GM18873 (cell line): ENCODE results near the gene NNAT.
"Not testable (repeated sequence)": the region's sequence is repeated elsewhere in the genome, so short reads cannot be mapped to it uniquely, and the experiment has no call there.

ENCODE experiments used
- ATAC-seq: cut with Tn5 transposase; IDR thresholded peaks from one replicate; pipeline ENCODE4 v1.9.1; 2021; ENCODE audit warnings: mild to moderate bottlenecking, moderate library complexity, moderate number of reproducible peaks; ENCODE audit not compliant: unreplicated experiment, low FRiP score

Gene NNAT

GRCh38 chr20:37521061-37521771 is at the start of gene NNAT:
NNAT (plus strand) TSS chr20:37521250; CDS start chr20:37521332, 82 bp downstream.
- no peak for ATAC-seq

- ATAC-seq, result no peak
Measured at GRCh38 chr20:37471741-37472235, 49.3 kb upstream of the NNAT start.

- not testable (repeated sequence) for ATAC-seq
Measured at GRCh38 chr20:37472435-37472834, 48.6 kb upstream of the NNAT start.

DNA sequence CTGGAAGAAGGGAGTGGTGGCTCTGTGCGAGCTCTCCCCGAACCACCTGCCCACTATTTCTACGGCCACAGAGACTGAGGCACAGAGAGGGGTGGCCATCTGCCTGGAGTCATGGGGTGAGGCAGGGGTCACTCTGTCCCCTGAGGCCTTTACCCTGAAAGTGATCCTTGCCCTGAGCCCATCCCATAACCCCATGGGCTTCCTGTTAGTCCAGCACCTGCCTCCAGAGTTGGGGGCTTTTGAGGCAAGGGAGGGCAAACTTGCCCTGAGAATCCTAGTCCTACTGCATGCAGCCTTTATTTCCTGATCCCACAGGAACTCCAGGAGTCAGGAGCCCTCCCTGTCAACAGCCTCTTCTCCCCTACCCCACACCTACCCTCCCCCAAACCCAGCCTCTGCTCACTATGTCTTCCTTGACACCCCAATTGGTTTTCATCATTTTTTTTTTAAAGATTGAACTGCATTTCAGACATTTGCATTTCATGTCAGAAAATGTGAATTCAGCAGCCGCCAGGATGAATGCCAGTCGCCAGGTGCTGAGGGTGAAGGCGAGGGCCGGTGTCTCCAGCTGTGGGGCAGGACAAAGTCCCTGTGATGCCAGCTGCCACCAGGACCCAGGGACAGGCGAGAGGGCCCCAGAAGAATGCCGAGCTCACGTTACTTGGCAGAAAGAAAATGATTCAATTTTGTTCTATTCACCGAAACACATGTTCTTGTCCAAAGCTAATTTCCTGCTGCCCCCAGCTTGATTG is 47.6 kb upstream of the NNAT start:
- ATAC-seq, result no peak

DNA sequence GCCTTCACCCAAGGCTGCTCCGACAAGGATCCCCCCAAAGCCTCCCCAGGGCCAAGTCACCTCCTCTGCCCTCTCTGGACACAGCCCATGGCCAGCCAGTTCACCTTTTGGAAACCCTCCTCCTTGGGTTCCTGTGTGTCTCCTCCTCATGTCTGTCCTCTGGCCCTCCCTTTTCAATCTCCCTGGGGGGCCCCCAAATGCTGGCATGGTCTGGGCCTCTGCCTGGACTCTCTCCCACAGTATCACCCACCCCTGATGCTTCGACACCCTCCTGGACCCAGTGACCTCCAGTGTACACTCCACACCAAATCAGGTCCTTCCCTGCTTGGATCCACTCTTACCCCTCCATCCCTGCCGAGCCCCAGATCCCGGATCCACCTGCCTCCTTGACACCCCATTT is 46.7 kb upstream of the NNAT start:
- ATAC-seq, result no peak

GRCh38 chr20:37475252-37475651 is 45.8 kb upstream of the NNAT start:
- no peak for ATAC-seq

DNA sequence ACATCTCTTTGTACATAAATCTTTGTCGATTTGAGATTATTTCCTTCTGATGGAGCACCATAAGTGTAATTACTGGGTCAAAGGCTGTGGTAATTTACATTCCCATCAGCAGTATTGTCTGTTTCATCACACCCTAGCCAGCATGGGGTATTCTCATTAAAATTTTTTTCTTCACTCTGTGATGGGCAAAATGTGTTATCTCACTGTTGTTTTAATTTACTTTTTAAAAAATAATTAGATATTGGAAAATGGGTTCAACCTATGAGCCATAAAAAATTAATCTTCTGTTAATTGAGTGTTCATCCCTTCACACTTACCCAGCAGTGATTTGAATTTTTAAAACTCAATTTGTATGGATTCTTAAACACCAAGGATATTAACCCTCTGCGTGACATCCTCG is 44.0 kb upstream of the NNAT start:
- no peak for ATAC-seq

DNA sequence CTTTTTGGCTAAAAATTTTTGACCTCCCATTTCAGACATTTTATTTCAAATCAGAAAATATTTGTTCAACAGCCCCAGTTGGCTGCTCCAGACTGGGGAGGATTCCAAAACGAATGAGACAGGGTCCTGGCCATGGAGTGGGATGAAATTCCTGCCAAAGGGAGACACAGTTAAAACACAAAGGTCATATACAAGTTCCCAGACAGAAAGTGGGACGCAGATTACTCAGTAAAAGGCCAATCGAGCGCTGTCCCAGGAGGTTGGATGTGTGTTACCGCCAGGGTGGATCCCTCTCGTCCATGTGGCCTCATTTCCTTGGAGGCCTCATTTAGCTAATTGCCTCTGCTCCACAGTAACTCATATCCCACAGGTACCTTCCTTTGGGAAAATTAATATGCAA is 41.8 kb upstream of the NNAT start:
- no peak for ATAC-seq

DNA sequence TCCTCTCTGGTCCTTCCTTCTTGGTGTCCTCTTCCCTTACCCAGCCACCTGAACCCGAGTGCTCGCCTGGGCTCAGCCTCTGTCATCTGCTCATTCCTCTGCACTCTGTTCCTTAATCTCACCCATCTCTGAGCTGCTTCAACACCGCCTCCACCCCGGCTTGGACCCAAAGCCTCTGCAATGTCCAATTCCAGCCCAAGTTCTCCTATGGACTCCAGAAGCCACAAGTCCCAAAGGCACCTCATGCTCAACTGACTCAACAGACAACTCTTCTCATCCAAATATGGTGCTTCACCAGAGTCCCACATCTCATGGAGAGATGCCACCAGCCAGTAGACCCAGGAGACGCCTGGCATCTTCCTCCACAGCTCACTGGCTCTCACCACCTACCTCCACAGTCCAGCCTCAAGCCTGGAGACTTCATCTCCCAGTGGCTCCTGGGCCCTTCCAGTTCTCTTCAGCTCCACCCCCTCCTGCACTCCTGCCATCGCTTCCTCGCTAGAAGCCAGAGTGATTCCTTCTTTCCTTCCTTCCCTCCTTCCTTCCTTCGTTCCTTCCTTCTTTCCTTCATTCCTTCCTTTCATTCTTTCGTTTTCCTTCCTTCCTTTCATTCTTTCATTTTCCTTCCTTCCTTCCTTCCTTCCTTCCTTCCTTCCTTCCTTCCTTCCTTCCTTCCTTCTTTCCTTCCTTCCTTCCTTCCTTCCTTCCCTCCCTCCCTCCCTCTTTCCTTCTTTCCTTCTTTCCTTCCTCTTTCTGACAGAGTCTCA is 40.9 kb upstream of the NNAT start:
- ATAC-seq, result no peak

GRCh38 chr20:37480919-37481318 is 40.1 kb upstream of the NNAT start:
- no peak for ATAC-seq

- no peak for ATAC-seq
Measured at GRCh38 chr20:37481610-37482009, 39.4 kb upstream of the NNAT start.

- ATAC-seq, result no peak
Measured at GRCh38 chr20:37484331-37484730, 36.7 kb upstream of the NNAT start.

- not testable (repeated sequence) for ATAC-seq
Measured at GRCh38 chr20:37486209-37486608, 34.8 kb upstream of the NNAT start.

- no peak for ATAC-seq
Measured at GRCh38 chr20:37490663-37491350, 30.2 kb upstream of the NNAT start.

GRCh38 chr20:37492096-37492625 is 28.9 kb upstream of the NNAT start:
- no peak for ATAC-seq

GRCh38 chr20:37492945-37493344 is 28.1 kb upstream of the NNAT start:
- ATAC-seq, result no peak

DNA sequence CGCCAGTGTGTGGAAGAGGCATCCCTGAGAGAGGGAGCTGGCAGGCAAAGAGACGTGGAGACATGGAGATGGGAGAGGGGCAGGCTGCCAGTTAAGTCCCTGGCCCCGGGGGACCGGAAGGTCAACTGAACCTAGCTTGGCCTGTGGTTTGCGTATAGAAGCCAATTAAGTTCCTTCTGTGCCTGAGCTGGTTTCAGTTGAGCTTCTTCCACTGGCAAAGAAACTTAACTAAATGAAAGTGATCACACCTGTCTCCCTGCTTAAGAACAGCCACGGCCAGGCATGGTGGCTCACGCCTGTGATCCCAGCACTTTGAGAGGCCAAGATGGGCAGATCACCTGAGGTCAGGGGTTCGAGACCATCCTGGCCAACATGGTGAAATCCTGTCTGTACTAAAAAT is 26.7 kb upstream of the NNAT start:
- no peak for ATAC-seq

DNA sequence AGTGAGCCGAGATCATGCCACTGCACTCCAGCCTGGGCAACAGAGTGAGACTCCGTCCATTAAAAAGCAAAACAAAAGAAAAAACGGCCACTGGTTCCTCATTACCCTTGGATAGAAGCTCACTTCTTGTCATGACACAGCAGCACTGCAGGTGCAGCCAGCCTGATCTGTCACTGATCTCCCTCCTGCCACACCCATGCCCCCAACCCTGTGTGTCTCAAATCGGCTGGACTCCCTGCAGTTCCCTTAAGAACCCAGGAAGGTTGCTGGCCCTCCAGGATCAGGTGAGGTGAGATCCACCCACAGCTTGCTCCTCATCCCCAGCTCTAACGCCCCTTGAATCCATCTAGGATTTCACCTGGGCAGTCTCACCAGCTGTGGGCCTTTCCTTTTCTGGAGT is 26.3 kb upstream of the NNAT start:
- no peak for ATAC-seq

DNA sequence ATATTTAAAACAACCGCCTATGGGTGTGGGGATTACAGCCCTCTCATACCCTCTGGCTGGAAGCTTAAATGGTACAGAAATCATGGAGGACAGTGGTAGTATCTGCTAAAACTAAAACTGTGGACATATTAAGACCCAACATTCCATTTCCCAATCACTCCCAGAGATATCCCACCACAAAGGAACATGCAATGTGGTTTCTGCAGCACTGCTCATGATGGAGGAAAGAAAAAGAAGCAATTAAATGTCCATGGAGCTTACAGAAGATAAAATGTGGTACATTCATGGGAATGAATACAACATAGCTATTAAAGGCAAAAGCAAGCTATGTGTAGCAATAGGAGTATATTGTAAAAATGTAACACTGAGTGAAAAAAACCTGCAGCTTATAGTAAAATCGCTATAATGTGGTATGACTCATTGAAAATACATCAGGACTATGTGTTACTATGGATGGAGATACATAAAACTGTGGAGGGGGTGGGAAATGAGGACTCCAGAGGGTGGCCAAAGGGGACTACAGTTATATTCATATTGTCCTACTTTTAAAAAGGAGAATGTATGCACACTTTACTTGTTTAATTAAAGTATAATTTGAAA is 22.9 kb upstream of the NNAT start:
- ATAC-seq, result no peak

DNA sequence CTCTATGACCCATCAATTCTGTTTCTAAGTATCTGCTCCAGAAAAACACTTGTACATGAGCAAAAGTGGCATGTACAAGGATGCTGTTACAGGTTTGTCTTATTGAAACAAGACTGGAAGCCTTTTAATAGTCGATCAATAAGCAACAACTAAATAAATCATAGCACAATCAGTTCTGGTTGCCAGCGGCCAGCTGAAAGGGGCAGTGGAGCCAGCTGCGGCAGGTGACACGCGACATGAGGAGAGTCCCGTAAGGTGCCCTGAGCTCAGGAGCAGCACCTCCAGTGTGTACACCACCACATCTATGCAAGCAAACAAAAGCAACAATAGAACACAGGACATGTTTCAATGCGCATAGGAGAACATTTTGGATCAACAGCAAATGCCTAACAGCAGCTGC is 20.7 kb upstream of the NNAT start:
- no peak for ATAC-seq
